ENCODE data around the gene RBBP8NL. TPM values are rescaled to one million over a fixed set of nuclear protein-coding genes. Genes with fewer than 3 reads are reported as not detected.

The RBBP8NL gene
- total and polyA plus RNA-seq, 9 of the 15 experiments (the other 6 are each of a cell fraction or from before 2014, with no cell fraction given), result not detected

- TF ChIP-seq CREM (IDR thresholded peaks at IDR 0.05; ENCODE audit: low read depth), result peak; percentile 52
- no peak for TF ChIP-seq MIER1 (IDR thresholded peaks at IDR 0.05; ENCODE audit: low read depth)
- no peak for TF ChIP-seq MYC (IDR thresholded peaks at IDR 0.05; ENCODE audit: low read depth, low read length)
- TF ChIP-seq MYC (CRISPR knock-in tag; IDR thresholded peaks at IDR 0.05; ENCODE audit: borderline replicate concordance, low read depth), result no peak
- 0 out of 2 replicates have a peak, but pooled peaks have one; percentile 16 for TF ChIP-seq CTBP1 (IDR thresholded peaks at IDR 0.05; ENCODE audit: borderline replicate concordance)
- TF ChIP-seq NR2C1 (IDR thresholded peaks at IDR 0.05), result no peak
- TF ChIP-seq NR2C1 (tag; IDR thresholded peaks at IDR 0.05), result 0 out of 2 replicates have a peak, but pooled peaks have one; percentile 19
- TF ChIP-seq ETV1 (tag; conservative IDR thresholded peaks at IDR 0.05; ENCODE audit: low read depth), result no peak
- no peak for TF ChIP-seq ZBTB1 (CRISPR knock-in tag; IDR thresholded peaks at IDR 0.05; ENCODE audit: borderline replicate concordance, low read depth)
- no peak for TF ChIP-seq ZFP30 (CRISPR knock-in tag; IDR thresholded peaks at IDR 0.05; ENCODE audit: borderline replicate concordance)
- peak; percentile 62 for TF ChIP-seq CBFA2T3 (IDR thresholded peaks at IDR 0.05)
- TF ChIP-seq USF1 (CRISPR knock-in tag; IDR thresholded peaks at IDR 0.05), result peak; percentile 33; the same call in 1 of the 2 replicates
- TF ChIP-seq POLR2A (conservative IDR thresholded peaks at IDR 0.05), result no peak
- TF ChIP-seq JUND (IDR thresholded peaks at IDR 0.05; ENCODE audit: borderline replicate concordance, low read depth, low read length), result peak; percentile 27; the same call in 1 of the 2 replicates
- no peak for TF ChIP-seq JUND (tag; IDR thresholded peaks at IDR 0.05; ENCODE audit: borderline replicate concordance, low read depth, low read length)
- peak; percentile 53 for TF ChIP-seq CBFA2T2 (conservative IDR thresholded peaks at IDR 0.05)
- peak; percentile 77; the same call in 1 of the 2 replicates for TF ChIP-seq TFAP4 (CRISPR knock-in tag; IDR thresholded peaks at IDR 0.05; ENCODE audit: borderline replicate concordance)
- TF ChIP-seq EGR1 (conservative IDR thresholded peaks at IDR 0.05), result peak; percentile 81
- TF ChIP-seq NFE2 (IDR thresholded peaks at IDR 0.05; ENCODE audit: low read depth), result 0 out of 2 replicates have a peak, but pooled peaks have one; percentile 6
- no peak for TF ChIP-seq RNF219 (CRISPR knock-in tag; IDR thresholded peaks at IDR 0.05)
Observed at GRCh38 chr20:62370115-62370806, 57.1 kb downstream of the RBBP8NL start (continued).

All from K562 (cell line).